Skeletal muscle satellite cell (primary cell): ENCODE data around the gene TMED9.
"Not testable (repeated sequence)": the region's sequence is repeated elsewhere in the genome, so short reads cannot be mapped to it uniquely, and the experiment has no call there.

ENCODE experiments used
- H3K27me3 ChIP-seq: 2 replicates; pipeline ENCODE4 v1.7.0; 2013; ENCODE audit warnings: low read length; ENCODE audit not compliant: control insufficient read depth, insufficient read depth
- H3K36me3 ChIP-seq: 2 replicates; pipeline ENCODE4 v1.7.0; 2013; ENCODE audit warnings: mild to moderate bottlenecking, control low read depth, low read length; ENCODE audit not compliant: insufficient read depth
- H3K4me1 ChIP-seq: 2 replicates; pipeline ENCODE4 v1.7.0; 2013; ENCODE audit warnings: low read length; ENCODE audit not compliant: control insufficient read depth, insufficient read depth
- H3K4me2 ChIP-seq: 2 replicates; pipeline ENCODE4 v1.7.0; 2013; ENCODE audit warnings: mild to moderate bottlenecking, low read length
- H3K4me3 ChIP-seq: 2 replicates; pipeline ENCODE4 v1.7.0; 2013; ENCODE audit warnings: low read length
- H3K9ac ChIP-seq: 2 replicates; pipeline ENCODE4 v1.7.0; 2013; ENCODE audit warnings: mild to moderate bottlenecking, low read depth, low read length, moderate library complexity
- H3K9me3 ChIP-seq: replicated peaks from 2 replicates; pipeline ENCODE4 v1.7.0; 2013; ENCODE audit warnings: mild to moderate bottlenecking, control low read depth, low read length

The TMED9 gene

GRCh38 chr5:177555228-177555627 is 36.8 kb upstream of the TMED9 start:
- H3K9me3 ChIP-seq, result no peaks in the 10 kb centered on the region
- no peak overlapping the region for H3K4me3 ChIP-seq
- peaks cover 20% of the 10 kb centered on the region for H3K4me1 ChIP-seq
- H3K4me2 ChIP-seq, result peak overlapping the region; percentile 98
- no peak overlapping the region for H3K9ac ChIP-seq
- peaks cover 16% of the 10 kb centered on the region for H3K36me3 ChIP-seq
- H3K27me3 ChIP-seq, result no peaks in the 10 kb centered on the region

- Histone ChIP-seq H3K4me1 (peaks cover 20% of the 10 kb centered on the region), H3K4me2 (no peak overlapping the region), H3K27me3 (no peaks in the 10 kb centered on the region), H3K4me3 (no peak overlapping the region), H3K9me3 (no peaks in the 10 kb centered on the region), H3K9ac (no peak overlapping the region), H3K36me3 (peaks cover 16% of the 10 kb centered on the region)
Observed at GRCh38 chr5:177555665-177556064, 36.3 kb upstream of the TMED9 start.

- peaks cover 20% of the 10 kb centered on the region for H3K4me1 ChIP-seq
- H3K27me3 ChIP-seq, result no peaks in the 10 kb centered on the region
- no peak overlapping the region for H3K4me3 ChIP-seq
- H3K36me3 ChIP-seq, result peaks cover 5% of the 10 kb centered on the region
- H3K9me3 ChIP-seq, result no peaks in the 10 kb centered on the region
- H3K9ac ChIP-seq, result no peak overlapping the region
- no peak overlapping the region for H3K4me2 ChIP-seq
Observed at GRCh38 chr5:177557041-177557647, 34.9 kb upstream of the TMED9 start.

- no peak overlapping the region for H3K4me2 ChIP-seq
- H3K4me3 ChIP-seq, result no peak overlapping the region
- H3K36me3 ChIP-seq, result no peaks in the 10 kb centered on the region
- no peaks in the 10 kb centered on the region for H3K9me3 ChIP-seq
- no peaks in the 10 kb centered on the region for H3K27me3 ChIP-seq
- H3K4me1 ChIP-seq, result peaks cover 14% of the 10 kb centered on the region
- H3K9ac ChIP-seq, result no peak overlapping the region
Observed at GRCh38 chr5:177557796-177558195, 34.2 kb upstream of the TMED9 start.

GRCh38 chr5:177559446-177559941 is 32.5 kb upstream of the TMED9 start:
- H3K36me3 ChIP-seq, H3K27me3 ChIP-seq, H3K9me3 ChIP-seq, H3K4me3 ChIP-seq, H3K4me2 ChIP-seq, H3K4me1 ChIP-seq, H3K9ac ChIP-seq: not testable (repeated sequence)

GRCh38 chr5:177565046-177565445 is 27.0 kb upstream of the TMED9 start:
- Histone ChIP-seq H3K4me1 (no peaks in the 10 kb centered on the region), H3K9me3 (no peaks in the 10 kb centered on the region), H3K27me3 (peaks cover 32% of the 10 kb centered on the region), H3K9ac (no peak overlapping the region), H3K4me2 (no peak overlapping the region), H3K36me3 (no peaks in the 10 kb centered on the region), H3K4me3 (no peak overlapping the region)

- Histone ChIP-seq H3K27me3 (peaks cover 30% of the 10 kb centered on the region), H3K9me3 (no peaks in the 10 kb centered on the region), H3K4me1 (no peaks in the 10 kb centered on the region), H3K9ac (no peak overlapping the region), H3K4me2 (no peak overlapping the region), H3K36me3 (no peaks in the 10 kb centered on the region), H3K4me3 (no peak overlapping the region)
Observed at GRCh38 chr5:177568326-177568725, 23.7 kb upstream of the TMED9 start.

- Histone ChIP-seq H3K36me3 (no peaks in the 10 kb centered on the region), H3K27me3 (peaks cover 32% of the 10 kb centered on the region), H3K4me3 (no peak overlapping the region), H3K4me1 (no peaks in the 10 kb centered on the region), H3K4me2 (no peak overlapping the region), H3K9me3 (no peaks in the 10 kb centered on the region), H3K9ac (no peak overlapping the region)
Observed at GRCh38 chr5:177569894-177570293, 22.1 kb upstream of the TMED9 start.

GRCh38 chr5:177575488-177575887 is 16.5 kb upstream of the TMED9 start:
- H3K4me1 ChIP-seq, result no peaks in the 10 kb centered on the region
- no peak overlapping the region for H3K4me2 ChIP-seq

GRCh38 chr5:177576169-177576568 is 15.8 kb upstream of the TMED9 start:
- H3K9me3 ChIP-seq, result no peaks in the 10 kb centered on the region
- H3K4me1 ChIP-seq, result no peaks in the 10 kb centered on the region
- no peak overlapping the region for H3K9ac ChIP-seq
- H3K36me3 ChIP-seq, result no peaks in the 10 kb centered on the region
- peaks cover 19% of the 10 kb centered on the region for H3K27me3 ChIP-seq
- H3K4me2 ChIP-seq, result no peak overlapping the region
- H3K4me3 ChIP-seq, result no peak overlapping the region

More at GRCh38 chr5:177575488-177575887, 16.5 kb upstream of the TMED9 start:
- Histone ChIP-seq H3K36me3 (no peaks in the 10 kb centered on the region), H3K9me3 (no peaks in the 10 kb centered on the region), H3K4me3 (no peak overlapping the region), H3K9ac (no peak overlapping the region), H3K27me3 (peaks cover 19% of the 10 kb centered on the region)

- no peak overlapping the region for H3K4me2 ChIP-seq
- peaks cover 16% of the 10 kb centered on the region for H3K27me3 ChIP-seq
- no peak overlapping the region for H3K4me3 ChIP-seq
- no peaks in the 10 kb centered on the region for H3K9me3 ChIP-seq
- no peaks in the 10 kb centered on the region for H3K4me1 ChIP-seq
- H3K36me3 ChIP-seq, result no peaks in the 10 kb centered on the region
- no peak overlapping the region for H3K9ac ChIP-seq
Observed at GRCh38 chr5:177578316-177578715, 13.7 kb upstream of the TMED9 start.

- Histone ChIP-seq H3K27me3 (peaks cover 56% of the 10 kb centered on the region), H3K4me3 (no peak overlapping the region), H3K9me3 (no peaks in the 10 kb centered on the region), H3K4me2 (no peak overlapping the region), H3K4me1 (peaks cover 12% of the 10 kb centered on the region), H3K9ac (no peak overlapping the region), H3K36me3 (peaks cover 3% of the 10 kb centered on the region)
Observed at GRCh38 chr5:177588413-177588909, 3.5 kb upstream of the TMED9 start.
